Liver (tissue), 9 donors: ENCODE measurements around the gene HSPA12B. TPM values are rescaled to one million over a fixed set of nuclear protein-coding genes. Genes with fewer than 3 reads are reported as not detected.

Experiments
- DNase-seq: peaks from one replicate; pipeline ENCODE4 v3.0.0-alpha.2; 2017; ENCODE audit warnings: low spot score
- H3K27ac ChIP-seq, 2 donors: one replicate each; pipeline ENCODE4 v1.7.0; 2013; ENCODE audit warnings: inconsistent platforms in 2 of 2, low read length in 2 of 2, control low read depth in 1 of 2, low read depth in 1 of 2, mild to moderate bottlenecking in 1 of 2
- H3K27me3 ChIP-seq, 4 donors: one replicate each; pipeline versions ENCODE4 v1.6.1 to v1.7.0; 2013; ENCODE audit warnings: low read length in 3 of 4, inconsistent platforms in 1 of 4, mild to moderate bottlenecking in 1 of 4, moderate library complexity in 1 of 4; ENCODE audit not compliant: control insufficient read depth in 4 of 4, insufficient read depth in 4 of 4
- H3K36me3 ChIP-seq, 4 donors: one replicate each; pipeline versions ENCODE4 v1.6.1 to v1.7.0; 2013; ENCODE audit warnings: low read length in 3 of 4, mild to moderate bottlenecking in 3 of 4, low read depth in 1 of 4, moderate library complexity in 1 of 4; ENCODE audit not compliant: control insufficient read depth in 4 of 4, insufficient read depth in 3 of 4
- H3K4me1 ChIP-seq, 4 donors: one replicate each; pipeline versions ENCODE4 v1.6.1 to v1.7.0; 2013; ENCODE audit warnings: low read length in 3 of 4, mild to moderate bottlenecking in 3 of 4, moderate library complexity in 1 of 4; ENCODE audit not compliant: control insufficient read depth in 4 of 4, insufficient read depth in 4 of 4
- H3K4me3 ChIP-seq, 3 donors: one replicate each; pipeline versions ENCODE4 v1.6.1 to v1.7.0; 2013; ENCODE audit warnings: low read length in 3 of 3, control low read depth in 1 of 3, low read depth in 1 of 3, mild to moderate bottlenecking in 1 of 3
- H3K9ac ChIP-seq, 2 donors: one replicate each; pipeline ENCODE4 v1.7.0; 2013; ENCODE audit warnings: low read length in 2 of 2, mild to moderate bottlenecking in 2 of 2, moderate library complexity in 2 of 2, control low read depth in 1 of 2, low read depth in 1 of 2
- H3K9me3 ChIP-seq, 4 donors: one replicate each; pipeline versions ENCODE4 v1.6.1 to v1.7.0; 2013; ENCODE audit warnings: low read length in 3 of 4; ENCODE audit not compliant: control insufficient read depth in 4 of 4
- ATF3 ChIP-seq: IDR thresholded peaks from 2 replicates; pipeline ENCODE4 v1.6.1; 2016; ENCODE audit warnings: antibody characterized with exemption
- CTCF ChIP-seq: fragments of 150-350 bp; IDR thresholded peaks from 2 replicates; pipeline ENCODE4 v1.5.1; 2017; ENCODE audit warnings: improper control_type of control experiment, low read depth, low read length; ENCODE audit not compliant: missing input control
- EGR1 ChIP-seq, 2 donors: IDR thresholded peaks; 2 replicates each; pipeline ENCODE4 v1.6.1; 2016 to 2018; ENCODE audit warnings: antibody characterized with exemption in 2 of 2, low read depth in 2 of 2
- FOXA1 ChIP-seq: IDR thresholded peaks from 2 replicates; pipeline ENCODE4 v1.6.1; 2016; ENCODE audit warnings: antibody characterized with exemption
- FOXA2 ChIP-seq: IDR thresholded peaks from 2 replicates; pipeline ENCODE4 v1.6.1; 2016; ENCODE audit warnings: antibody characterized with exemption
- GABPA ChIP-seq, 2 donors: IDR thresholded peaks in 1 of 2; conservative IDR thresholded peaks in 1 of 2; 2 replicates each; pipeline ENCODE4 v1.6.1; 2016; ENCODE audit warnings: antibody characterized with exemption in 2 of 2, mild to moderate bottlenecking in 1 of 2, moderate library complexity in 1 of 2
- HNF4A ChIP-seq, 2 donors: conservative IDR thresholded peaks; 2 replicates each; pipeline ENCODE4 v1.6.1; 2016; ENCODE audit warnings: antibody characterized with exemption in 2 of 2, mild to moderate bottlenecking in 2 of 2
- HNF4G ChIP-seq: IDR thresholded peaks from 2 replicates; pipeline ENCODE4 v1.6.1; 2016; ENCODE audit warnings: antibody characterized with exemption
- JUND ChIP-seq, 2 donors: IDR thresholded peaks; 2 replicates each; pipeline ENCODE4 v1.6.1; 2016; ENCODE audit warnings: antibody characterized with exemption in 2 of 2
- MAX ChIP-seq: IDR thresholded peaks from 2 replicates; pipeline ENCODE4 v1.6.1; 2016; ENCODE audit warnings: antibody characterized with exemption
- NR2F2 ChIP-seq: IDR thresholded peaks from 2 replicates; pipeline ENCODE4 v1.6.1; 2016; ENCODE audit warnings: antibody characterized with exemption
- RAD21 ChIP-seq, 2 donors: IDR thresholded peaks; 2 replicates each; pipeline ENCODE4 v1.6.1; 2016; ENCODE audit warnings: antibody characterized with exemption in 2 of 2, mild to moderate bottlenecking in 2 of 2
- REST ChIP-seq: IDR thresholded peaks from 2 replicates; pipeline ENCODE4 v1.6.1; 2016; ENCODE audit warnings: antibody characterized with exemption, mild to moderate bottlenecking
- SP1 ChIP-seq: IDR thresholded peaks from 2 replicates; pipeline ENCODE4 v1.6.1; 2018; ENCODE audit warnings: antibody characterized with exemption, mild to moderate bottlenecking
- TAF1 ChIP-seq: conservative IDR thresholded peaks from 2 replicates; pipeline ENCODE4 v1.6.1; 2016; ENCODE audit warnings: antibody characterized with exemption, mild to moderate bottlenecking
- WGBS: extraction: QIAGEN DNeasy Blood & Tissue Kit; methylation state at CpG from one replicate; pipeline ENCODE4 v1.1.7; 2013; 5-methylcytosine and 5-hydroxymethylcytosine counted together
- polyA plus RNA-seq, 2 donors: library from polyadenylated mRNA; stranded (reverse) in 1 of 2; unstranded in 1 of 2; fragments of 200-250 nt in 1 of 2; fragments of >200 nt in 1 of 2; fragmentation: Nextera tagmentation in 1 of 2; extraction: Ambion mirVana in 1 of 2; gene quantifications; one replicate each; pipeline versions ENCODE4 v1.2.1 to v1.2.3, GENCODE V29; 2013 to 2015
- total RNA-seq, 2 donors: library from RNA; depleted of rRNA; stranded (reverse); fragments of >200 nt; gene quantifications; one replicate each; pipeline ENCODE4 v1.2.3, GENCODE V29; 2014
- donor health status: healthy.
- donor health status: healthy.
- donor health status: healthy.
- donor health status: healthy.
- donor health status: healthy.

The HSPA12B gene
- total and polyA plus RNA-seq, 4 donors, result 0.72 to 1.8 (median 0.87) TPM

GRCh38 chr20:3739926-3740451 is 7.5 kb downstream of the HSPA12B start:
- no peak for TF ChIP-seq HNF4G
- TF ChIP-seq NR2F2, result no peak
- TF ChIP-seq FOXA2, result no peak
- no peak for TF ChIP-seq REST
- no peak for TF ChIP-seq SP1
- H3K4me3 ChIP-seq, result no peak overlapping the region
- DNase-seq, result no peak
- no peak overlapping the region for H3K9ac ChIP-seq
- H3K27ac ChIP-seq, result no peak overlapping the region
- H3K27me3 ChIP-seq, result no peaks in the 10 kb centered on the region
- H3K4me1 ChIP-seq, result peaks cover 5 to 12% (median 8%) of the 10 kb centered on the region in 4 donors
- H3K9me3 ChIP-seq, result no peaks in the 10 kb centered on the region
- H3K36me3 ChIP-seq, result no peaks in the 10 kb centered on the region
- WGBS, result 89% methylated on average over 7 of the region's 7 CpGs

GRCh38 chr20:3740615-3741301 is 8.3 kb downstream of the HSPA12B start:
- Histone ChIP-seq H3K9ac (no peak overlapping the region), H3K27me3 (no peaks in the 10 kb centered on the region), H3K4me1 (peaks cover 5 to 12% (median 9%) of the 10 kb centered on the region in 4 donors), H3K4me3 (no peak overlapping the region), H3K27ac (no peak overlapping the region), H3K36me3 (no peaks in the 10 kb centered on the region), H3K9me3 (no peaks in the 10 kb centered on the region)
- 96% methylated on average over 15 of the region's 15 CpGs for WGBS
- DNase-seq, result no peak
- no peak for TF ChIP-seq HNF4G

- Histone ChIP-seq H3K36me3 (no peaks in the 10 kb centered on the region), H3K4me1 (peaks cover 5 to 12% (median 9%) of the 10 kb centered on the region in 4 donors), H3K27me3 (no peaks in the 10 kb centered on the region), H3K9me3 (no peaks in the 10 kb centered on the region), H3K9ac (no peak overlapping the region), H3K27ac (no peak overlapping the region), H3K4me3 (no peak overlapping the region)
- TF ChIP-seq HNF4A (conservative IDR thresholded peaks at IDR 0.05), result no peak
- TF ChIP-seq ATF3, result no peak
- no peak for TF ChIP-seq CTCF
- no peak for TF ChIP-seq REST
- no peak for TF ChIP-seq SP1
- no peak for TF ChIP-seq EGR1 (IDR thresholded peaks at IDR 0.05; ENCODE audit: low read depth in 2 of 2)
- TF ChIP-seq HNF4G, result no peak
- no peak for TF ChIP-seq JUND (IDR thresholded peaks at IDR 0.05)
- TF ChIP-seq FOXA1, result no peak
- TF ChIP-seq RAD21 (IDR thresholded peaks at IDR 0.05), result no peak
- TF ChIP-seq TAF1, result no peak
- no peak for TF ChIP-seq NR2F2
- no peak for TF ChIP-seq MAX
- TF ChIP-seq GABPA (IDR thresholded peaks at IDR 0.05 in 1 of 2, conservative IDR thresholded peaks at IDR 0.05 in 1 of 2), result no peak
- TF ChIP-seq FOXA2, result no peak
- 86% methylated on average over 7 of the region's 7 CpGs for WGBS
- no peak for DNase-seq
Observed at GRCh38 chr20:3741836-3742458, 9.5 kb downstream of the HSPA12B start.
